Upper lobe of left lung (tissue), 4 donors: ENCODE measurements around the gene CYP2W1.

ENCODE experiments used
- CTCF ChIP-seq, 6 experiments: fragments of 450-650 bp in 4 of 6; fragments of 200-600 bp in 2 of 6; sonication (generic) in 2 of 6; IDR thresholded peaks; one replicate each; pipeline ENCODE4 v1.5.1; 2016 to 2019; ENCODE audit warnings: antibody characterized with exemption in 6 of 6
- EP300 ChIP-seq, 4 donors: sonication (generic); formaldehyde crosslinking; IDR thresholded peaks; one replicate each; pipeline ENCODE4 v1.5.1; 2017; ENCODE audit warnings: antibody characterized with exemption in 4 of 4, control low read depth in 2 of 4
- POLR2A ChIP-seq, 4 donors: fragments of 450-650 bp; IDR thresholded peaks; one replicate each; pipeline ENCODE4 v1.5.1; 2016 to 2017; ENCODE audit warnings: antibody characterized with exemption in 4 of 4, mild to moderate bottlenecking in 2 of 4
- POLR2AphosphoS5 ChIP-seq, 2 donors: sonication (generic); formaldehyde crosslinking; IDR thresholded peaks; one replicate each; pipeline ENCODE4 v1.5.1; 2017; ENCODE audit warnings: antibody characterized with exemption in 2 of 2

GRCh38 chr7:978049-978346, 5.0 kb upstream of the CYP2W1 start:
- TF ChIP-seq CTCF (IDR thresholded peaks at IDR 0.05) (no peak), EP300 (IDR thresholded peaks at IDR 0.05) (no peak), POLR2AphosphoS5 (IDR thresholded peaks at IDR 0.05) (no peak), POLR2A (IDR thresholded peaks at IDR 0.05) (no peak)
